ENCODE data around the gene CLSTN3. TPM values are rescaled to one million over a fixed set of nuclear protein-coding genes. Genes with fewer than 3 reads are reported as not detected.

CLSTN3 gene
- total and polyA plus RNA-seq, 2 donors (not counting 1 experiment from before 2014, with no cell fraction given) = 31.7 to 36.5 TPM

GRCh38 chr12:7162691-7163114 lies 32.5 kb downstream of the CLSTN3 start:
- TF ChIP-seq EZH2 (IDR thresholded peaks at IDR 0.05; ENCODE audit: borderline replicate concordance, insufficient read depth, low read depth, low read length, poor library complexity, severe bottlenecking) = no peak
- TF ChIP-seq CTCF (IDR thresholded peaks at IDR 0.05) = no peak
- Histone ChIP-seq H4K20me1 (ENCODE audit: control insufficient read depth, insufficient read depth, low read length, poor library complexity, severe bottlenecking) (no peaks in the 10 kb centered on the region), H3K4me1 (ENCODE audit: control insufficient read depth in 2 of 2, insufficient read depth in 2 of 2, low read length in 2 of 2) (no peaks in the 10 kb centered on the region), H3K9me3 (ENCODE audit: control extremely low read depth in 1 of 3, control insufficient read depth in 2 of 3, insufficient read depth in 1 of 3, low read length in 2 of 3) (peaks cover 0 to 3% (median 2%) of the 10 kb centered on the region in 3 donors), H3K79me2 (ENCODE audit: control insufficient read depth, insufficient read depth, low read length) (no peaks in the 10 kb centered on the region), H3K27ac (ENCODE audit: low read length in 2 of 2) (no peak overlapping the region), H3K4me3 (ENCODE audit: control extremely low read depth in 1 of 5, extremely low read depth in 1 of 5, insufficient read depth in 1 of 5, low read depth in 2 of 5, low read length in 4 of 5) (no peak overlapping the region), H3K4me2 (replicated peaks; ENCODE audit: low read depth, low read length, poor library complexity, severe bottlenecking) (no peak overlapping the region), H3K36me3 (replicated peaks in 1 of 2; ENCODE audit: control extremely low read depth in 1 of 2, control insufficient read depth in 1 of 2, extremely low read depth in 1 of 2, insufficient read depth in 2 of 2, low read length in 1 of 2) (no peaks in the 10 kb centered on the region), H3K27me3 (replicated peaks in 1 of 4; ENCODE audit: control extremely low read depth in 1 of 4, control insufficient read depth in 3 of 4, insufficient read depth in 4 of 4, low read length in 3 of 4) (peaks cover 0 to 27% (median 11%) of the 10 kb centered on the region in 4 experiments), H3K9ac (ENCODE audit: low read length) (no peak overlapping the region), H2AFZ (ENCODE audit: insufficient read depth, low read depth, low read length, poor library complexity, severe bottlenecking) (no peak overlapping the region)
- peaks cover 42% of the 10 kb centered on the region for H3K27me3 Mint-ChIP-seq
- peaks cover 4% of the 10 kb centered on the region for H3K4me1 Mint-ChIP-seq
- POLR2A ChIA-PET = interaction anchor here (0.5 kb wide), 1 partner anchor 261 kb away, joined by 4 read pairs; no protein-coding TSS in a partner anchor
- H3K9me3 Mint-ChIP-seq (ENCODE audit: insufficient read depth) = no peaks in the 10 kb centered on the region
- no peak overlapping the region for H3K4me3 Mint-ChIP-seq
- H3K27ac Mint-ChIP-seq = no peak overlapping the region
- intact Hi-C loops (cut with micrococcal nuclease) = no loop called here
- CTCF ChIA-PET = no interaction called here
- DNase-seq (no peak), ATAC-seq (ENCODE audit: low read depth) (no peak)
- 17% methylated on average over 9 of the region's 19 CpGs for WGBS (ENCODE audit: insufficient coverage)

- H3K79me2 ChIP-seq (ENCODE audit: control insufficient read depth, insufficient read depth, low read length) = no peaks in the 10 kb centered on the region
- ChIA-PET CTCF (interaction anchor here (1.1 kb wide), 1 partner anchor 24 kb away, joined by 3 read pairs; no protein-coding TSS in a partner anchor), POLR2A (no interaction called here)
- H3K27me3 ChIP-seq (replicated peaks in 1 of 4; ENCODE audit: control extremely low read depth in 1 of 4, control insufficient read depth in 3 of 4, insufficient read depth in 4 of 4, low read length in 3 of 4) = peaks cover 0 to 24% (median 16%) of the 10 kb centered on the region in 4 experiments
- H3K9ac ChIP-seq (ENCODE audit: low read length) = no peak overlapping the region
- H3K4me1 ChIP-seq (ENCODE audit: control insufficient read depth in 2 of 2, insufficient read depth in 2 of 2, low read length in 2 of 2) = no peaks in the 10 kb centered on the region
- intact Hi-C loops (cut with micrococcal nuclease) = no loop called here
- no peak overlapping the region for H3K4me2 ChIP-seq (replicated peaks; ENCODE audit: low read depth, low read length, poor library complexity, severe bottlenecking)
- no peak overlapping the region for H3K4me3 ChIP-seq (ENCODE audit: control extremely low read depth in 1 of 5, extremely low read depth in 1 of 5, insufficient read depth in 1 of 5, low read depth in 2 of 5, low read length in 4 of 5)
- H3K27ac ChIP-seq (ENCODE audit: low read length in 2 of 2) = no peak overlapping the region
- no peaks in the 10 kb centered on the region for H4K20me1 ChIP-seq (ENCODE audit: control insufficient read depth, insufficient read depth, low read length, poor library complexity, severe bottlenecking)
- no peak overlapping the region for H2AFZ ChIP-seq (ENCODE audit: insufficient read depth, low read depth, low read length, poor library complexity, severe bottlenecking)
- no peak for ATAC-seq (ENCODE audit: low read depth)
- no peak overlapping the region for H3K4me3 Mint-ChIP-seq
- no peaks in the 10 kb centered on the region for H3K36me3 ChIP-seq (replicated peaks in 1 of 2; ENCODE audit: control extremely low read depth in 1 of 2, control insufficient read depth in 1 of 2, extremely low read depth in 1 of 2, insufficient read depth in 2 of 2, low read length in 1 of 2)
- peaks cover 3 to 32% (median 13%) of the 10 kb centered on the region in 3 donors for H3K9me3 ChIP-seq (ENCODE audit: control extremely low read depth in 1 of 3, control insufficient read depth in 2 of 3, insufficient read depth in 1 of 3, low read length in 2 of 3)
- no peak for DNase-seq
- no peak overlapping the region for H3K27ac Mint-ChIP-seq
- peaks cover 2% of the 10 kb centered on the region for H3K9me3 Mint-ChIP-seq (ENCODE audit: insufficient read depth)
- H3K4me1 Mint-ChIP-seq = no peaks in the 10 kb centered on the region
- TF ChIP-seq CTCF (IDR thresholded peaks at IDR 0.05) (no peak), EZH2 (IDR thresholded peaks at IDR 0.05; ENCODE audit: borderline replicate concordance, insufficient read depth, low read depth, low read length, poor library complexity, severe bottlenecking) (no peak)
- peaks cover 25% of the 10 kb centered on the region for H3K27me3 Mint-ChIP-seq
These were observed 39.8 kb downstream of the CLSTN3 start for GRCh38 chr12:7169951-7170350.
